HG02763 (cell line): ENCODE data around the gene YARS1.
A peak's percentile ranks its signal among the peaks of the same experiment; 100 is the strongest.
"Not testable (repeated sequence)": the region's sequence is repeated elsewhere in the genome, so short reads cannot be mapped to it uniquely, and the experiment has no call there.

Experiments used
- ATAC-seq: cut with Tn5 transposase; IDR thresholded peaks from one replicate; pipeline ENCODE4 v1.9.1; 2021; ENCODE audit warnings: mild to moderate bottlenecking, moderate library complexity; ENCODE audit not compliant: unreplicated experiment

The YARS1 gene

GRCh38 chr1:32817815-32818786 is 943 bp upstream of the YARS1 start:
- ATAC-seq = peak; percentile 8

GRCh38 chr1:32816676-32817158 is 441 bp downstream of the YARS1 start:
- ATAC-seq = peak; percentile 7

GRCh38 chr1:32813941-32814739 is 3.0 kb downstream of the YARS1 start:
- no peak for ATAC-seq

GRCh38 chr1:32811917-32812316 is 5.2 kb downstream of the YARS1 start:
- no peak for ATAC-seq

- ATAC-seq = no peak
These were observed 5.9 kb downstream of the YARS1 start for GRCh38 chr1:32811265-32811664.

DNA sequence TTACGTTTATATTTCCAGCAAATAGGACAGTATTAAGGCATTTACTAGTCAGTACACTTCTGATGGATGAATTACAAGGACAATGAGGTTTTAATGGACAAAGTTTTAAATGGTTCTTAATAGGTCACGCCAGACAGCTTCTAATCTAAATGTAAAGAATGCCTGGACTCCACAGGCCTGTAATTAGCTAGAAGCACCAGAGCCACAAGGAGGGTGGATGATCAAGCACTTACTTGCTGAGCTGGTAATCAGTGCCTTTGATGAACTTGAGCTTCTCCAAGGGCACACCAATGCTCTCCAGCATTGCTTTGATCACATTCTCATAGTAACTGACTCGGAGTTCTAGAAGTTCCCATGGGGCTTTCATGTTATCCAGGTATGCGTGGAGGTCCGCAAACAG is 6.8 kb downstream of the YARS1 start:
- no peak for ATAC-seq

- no peak for ATAC-seq
These were observed 8.6 kb downstream of the YARS1 start for GRCh38 chr1:32808580-32808979.

DNA sequence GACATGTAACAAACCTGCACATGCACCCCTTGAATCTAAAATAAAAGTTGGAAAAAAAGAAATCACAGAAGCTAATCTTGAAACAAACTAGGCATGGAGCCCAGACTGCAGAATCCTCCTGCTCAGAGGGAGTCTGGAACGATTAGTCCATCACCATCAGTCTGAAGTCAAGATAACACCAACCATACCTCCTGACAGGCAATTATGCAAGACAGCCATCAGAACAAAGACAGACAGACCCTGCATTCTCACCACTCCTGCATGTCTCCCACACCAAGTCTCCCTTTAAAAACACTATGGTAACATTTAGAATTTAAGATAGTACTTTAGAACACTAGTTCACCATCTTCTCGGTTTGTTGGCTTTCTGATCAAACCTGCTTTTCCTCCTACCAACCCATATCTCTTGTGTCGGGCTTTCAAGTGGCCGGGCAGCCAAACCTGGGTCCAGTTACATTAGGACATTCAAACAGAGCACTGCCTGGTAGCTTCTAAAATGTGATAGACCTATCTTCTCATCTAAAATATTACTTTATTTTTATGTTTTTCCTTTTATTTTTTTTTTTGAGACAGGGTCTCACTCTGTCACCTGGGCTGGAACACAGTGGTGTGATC is 10.1 kb downstream of the YARS1 start:
- no peak for ATAC-seq

DNA sequence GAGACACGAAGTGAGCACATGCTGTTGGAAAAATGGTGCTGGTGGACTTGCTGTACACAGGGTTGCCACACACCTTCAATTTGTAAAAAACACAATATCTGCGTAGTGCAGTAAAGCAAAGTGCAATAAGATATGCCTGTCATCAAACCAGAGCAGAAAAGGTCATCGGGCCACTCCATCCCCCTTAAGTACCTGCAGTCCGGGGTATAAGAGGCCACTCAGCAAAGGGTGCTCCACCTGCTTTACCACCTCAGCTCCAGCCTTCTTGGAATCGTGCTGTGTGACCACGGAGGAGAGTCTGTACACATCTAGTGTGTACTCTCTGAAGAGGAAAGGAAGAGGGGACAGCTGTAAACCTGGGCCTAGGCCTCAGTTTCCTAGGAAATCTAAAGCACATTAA is 10.9 kb downstream of the YARS1 start:
- ATAC-seq = no peak

DNA sequence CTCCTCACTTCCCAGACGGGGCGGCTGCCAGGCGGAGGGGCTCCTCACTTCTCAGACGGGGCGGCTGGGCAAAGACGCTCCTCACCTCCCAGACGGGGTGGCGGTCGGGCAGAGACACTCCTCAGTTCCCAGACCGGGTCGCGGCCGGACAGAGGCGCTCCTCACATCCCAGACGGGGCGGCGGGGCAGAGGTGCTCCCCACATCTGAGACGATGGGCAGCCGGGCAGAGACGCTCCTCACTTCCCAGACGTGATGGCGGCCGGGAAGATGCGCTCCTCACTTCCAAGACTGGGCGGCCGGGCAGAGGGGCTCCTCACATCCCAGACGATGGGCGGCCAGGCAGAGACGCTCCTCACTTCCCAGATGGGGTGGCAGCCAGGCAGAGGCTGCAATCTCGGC is 12.7 kb downstream of the YARS1 start:
- not testable (repeated sequence) for ATAC-seq

DNA sequence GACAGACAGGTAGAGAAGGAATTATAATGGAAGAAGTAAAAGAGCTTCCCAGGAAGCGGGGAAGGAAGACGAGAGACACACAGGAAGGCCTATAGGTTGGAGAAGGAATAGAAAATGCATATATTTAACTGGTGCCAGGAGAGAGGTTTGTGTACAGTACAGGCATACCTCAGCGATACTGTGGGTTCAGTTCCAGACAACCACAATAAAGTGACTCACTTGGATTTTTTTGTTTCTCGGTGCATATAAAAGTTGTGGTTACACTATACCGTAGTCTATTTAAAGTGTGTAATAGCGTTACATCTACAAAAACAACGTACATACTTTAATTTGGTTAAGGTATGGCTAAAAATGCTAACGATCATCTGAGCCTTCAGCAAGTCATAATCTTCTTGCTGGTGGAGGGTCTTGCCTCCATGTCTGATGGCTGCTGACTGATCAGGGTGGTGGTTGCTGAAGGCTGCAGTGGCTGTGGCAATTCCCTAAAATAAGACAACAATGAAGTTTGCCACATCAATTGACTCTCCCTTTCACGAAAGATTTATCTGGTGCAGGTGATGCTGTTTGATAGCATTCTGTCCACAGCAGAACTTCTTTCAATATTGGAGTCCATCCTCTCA is 16.0 kb downstream of the YARS1 start:
- no peak for ATAC-seq

DNA sequence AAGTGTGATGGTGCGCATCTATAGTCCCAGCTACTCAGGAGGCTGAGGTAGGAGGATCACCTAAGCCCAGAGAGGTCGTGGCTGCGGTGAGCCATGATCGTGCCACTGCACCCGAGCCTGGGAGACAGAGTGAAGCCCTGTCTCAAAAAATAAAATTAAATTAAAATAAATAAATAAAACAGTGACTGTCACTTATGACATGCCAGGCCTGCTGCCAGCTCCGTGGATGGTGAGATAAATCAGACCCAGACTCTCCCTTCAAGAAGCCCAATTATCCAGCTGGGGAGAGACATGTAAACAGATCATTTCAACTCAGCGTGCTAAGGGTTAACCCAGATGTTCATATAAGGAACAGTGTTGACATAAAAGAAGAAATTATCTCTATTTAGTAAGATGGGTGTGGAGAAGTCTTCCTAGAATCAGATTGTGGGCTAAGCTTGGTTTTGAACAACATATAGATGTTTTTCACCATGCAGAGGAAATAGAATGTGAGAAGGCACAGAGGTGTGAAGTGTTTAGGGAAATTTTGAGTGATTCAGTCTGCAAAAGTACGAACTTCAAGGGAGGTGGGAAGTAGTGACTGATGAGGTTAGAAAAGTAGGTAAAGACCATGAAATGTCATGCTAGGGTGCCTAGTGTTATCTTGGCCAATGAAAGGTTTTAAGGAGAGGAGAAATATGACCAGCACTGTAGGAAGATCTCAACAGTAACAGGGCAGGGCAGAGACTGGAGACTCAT is 18.3 kb downstream of the YARS1 start:
- no peak for ATAC-seq

DNA sequence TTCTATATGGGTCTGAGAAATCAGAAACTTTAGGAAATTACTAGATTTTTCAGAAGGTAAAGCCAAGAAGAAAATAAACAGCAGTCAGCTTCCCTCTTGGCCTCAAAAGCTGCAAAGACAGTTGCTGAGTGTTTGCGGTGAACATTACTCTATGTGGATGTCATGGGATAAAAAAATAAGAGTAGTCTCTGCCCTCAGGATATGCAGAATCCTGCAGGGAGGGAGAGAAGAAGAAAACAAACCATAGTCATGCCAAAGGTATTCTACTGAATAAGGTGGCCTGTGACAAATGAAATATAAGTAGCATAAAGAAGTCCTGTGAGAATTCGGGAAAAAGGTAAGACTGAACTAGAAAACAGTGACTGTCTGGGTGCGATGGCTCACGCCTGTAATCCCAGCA is 19.0 kb downstream of the YARS1 start:
- no peak for ATAC-seq

- no peak for ATAC-seq
These were observed 19.7 kb downstream of the YARS1 start for GRCh38 chr1:32797456-32797855.

- ATAC-seq = not testable (repeated sequence)
These were observed 21.4 kb downstream of the YARS1 start for GRCh38 chr1:32795763-32796162.

GRCh38 chr1:32791881-32792280 is 25.3 kb downstream of the YARS1 start:
- ATAC-seq = no peak

DNA sequence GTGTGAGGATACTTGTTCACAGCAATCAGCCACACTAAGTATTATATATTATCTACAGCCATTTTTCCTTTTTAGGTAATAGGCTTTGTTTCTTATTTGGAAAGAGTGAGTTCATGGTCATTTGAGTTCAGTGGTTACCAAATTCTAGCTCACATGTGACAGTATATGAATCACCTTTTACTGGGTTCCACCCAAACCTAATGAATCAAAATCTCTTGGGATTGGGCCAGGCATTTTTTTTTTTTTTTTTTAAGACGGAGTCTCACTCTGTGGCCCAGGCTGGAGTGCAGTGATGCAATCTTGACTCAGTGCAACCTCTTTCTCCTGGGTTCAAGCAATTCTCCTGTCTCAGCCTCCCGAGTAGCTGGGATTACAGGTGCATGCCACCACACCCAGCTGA is 27.8 kb downstream of the YARS1 start:
- ATAC-seq = not testable (repeated sequence)

- ATAC-seq = no peak
These were observed 30.3 kb downstream of the YARS1 start for GRCh38 chr1:32786856-32787255.

- no peak for ATAC-seq
These were observed 32.3 kb downstream of the YARS1 start for GRCh38 chr1:32784817-32785216.

DNA sequence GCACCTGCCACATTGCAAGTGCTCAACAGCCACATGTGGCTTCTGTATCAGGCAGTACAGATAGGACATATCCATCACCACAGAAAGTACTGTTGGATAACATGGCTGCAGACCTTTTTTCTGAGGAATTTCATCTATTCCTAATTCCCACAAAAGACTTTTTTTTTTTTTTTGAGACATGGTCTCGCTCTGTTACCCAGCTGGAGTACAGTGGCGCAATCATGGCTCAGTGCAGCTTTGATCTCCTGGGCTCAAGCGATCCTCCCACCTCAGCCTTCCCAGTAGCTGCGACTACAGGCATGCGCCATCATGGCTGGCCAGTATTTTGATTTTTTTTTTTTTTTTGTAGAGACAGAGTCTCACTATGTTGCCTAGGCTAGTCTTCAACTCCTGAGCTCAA is 33.3 kb downstream of the YARS1 start:
- no peak for ATAC-seq
